Nucleus accumbens (tissue), 56 donors: ENCODE data around the gene SERINC2.

Experiments
- DNase-seq, 56 donors: peaks; one replicate each; lab custom pipeline; 2025; lab: John Stamatoyannopoulos, UW

The SERINC2 gene

DNA sequence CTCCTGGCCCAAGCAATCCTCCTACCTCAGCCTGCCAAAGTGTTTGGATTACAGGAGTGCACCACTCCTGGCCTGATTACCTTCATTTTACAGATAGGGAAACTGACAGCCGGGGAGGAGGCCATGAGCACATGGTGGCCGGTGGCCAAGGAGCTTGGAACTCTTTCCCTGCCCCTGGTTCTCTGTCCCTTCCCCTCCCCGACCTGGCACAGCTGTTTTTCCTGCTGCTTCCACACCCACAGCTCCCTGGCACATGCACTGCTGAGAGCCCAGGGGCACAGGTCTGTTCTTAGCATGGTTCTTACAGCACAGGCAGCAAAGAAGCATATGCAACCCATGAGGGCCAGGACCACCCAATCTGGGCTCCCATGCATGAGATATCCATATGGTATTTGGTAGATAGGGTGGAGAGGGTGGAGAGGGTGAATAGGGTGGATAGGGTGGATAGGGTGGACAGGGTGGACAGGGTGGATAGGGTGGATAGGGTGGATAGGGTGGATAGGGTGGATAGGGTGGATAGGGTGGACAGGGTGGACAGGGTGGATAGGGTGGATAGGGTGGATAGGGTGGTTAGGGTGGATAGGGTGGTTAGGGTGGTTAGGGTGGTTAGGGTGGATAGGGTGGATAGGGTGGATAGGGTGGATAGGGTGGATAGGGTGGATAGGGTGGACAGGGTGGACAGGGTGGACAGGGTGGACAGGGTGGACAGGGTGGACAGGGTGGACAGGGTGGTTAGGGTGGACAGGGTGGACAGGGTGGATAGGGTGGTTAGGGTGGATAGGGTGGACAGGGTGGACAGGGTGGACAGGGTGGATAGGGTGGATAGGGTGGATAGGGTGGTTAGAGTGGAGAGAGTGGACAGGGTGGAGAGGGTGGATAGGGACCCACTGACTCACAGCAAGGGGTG, 18.6 kb downstream of the SERINC2 start:
- peak in 6 of 56 donors; percentile 9 to 28 (median 18) for DNase-seq

DNA sequence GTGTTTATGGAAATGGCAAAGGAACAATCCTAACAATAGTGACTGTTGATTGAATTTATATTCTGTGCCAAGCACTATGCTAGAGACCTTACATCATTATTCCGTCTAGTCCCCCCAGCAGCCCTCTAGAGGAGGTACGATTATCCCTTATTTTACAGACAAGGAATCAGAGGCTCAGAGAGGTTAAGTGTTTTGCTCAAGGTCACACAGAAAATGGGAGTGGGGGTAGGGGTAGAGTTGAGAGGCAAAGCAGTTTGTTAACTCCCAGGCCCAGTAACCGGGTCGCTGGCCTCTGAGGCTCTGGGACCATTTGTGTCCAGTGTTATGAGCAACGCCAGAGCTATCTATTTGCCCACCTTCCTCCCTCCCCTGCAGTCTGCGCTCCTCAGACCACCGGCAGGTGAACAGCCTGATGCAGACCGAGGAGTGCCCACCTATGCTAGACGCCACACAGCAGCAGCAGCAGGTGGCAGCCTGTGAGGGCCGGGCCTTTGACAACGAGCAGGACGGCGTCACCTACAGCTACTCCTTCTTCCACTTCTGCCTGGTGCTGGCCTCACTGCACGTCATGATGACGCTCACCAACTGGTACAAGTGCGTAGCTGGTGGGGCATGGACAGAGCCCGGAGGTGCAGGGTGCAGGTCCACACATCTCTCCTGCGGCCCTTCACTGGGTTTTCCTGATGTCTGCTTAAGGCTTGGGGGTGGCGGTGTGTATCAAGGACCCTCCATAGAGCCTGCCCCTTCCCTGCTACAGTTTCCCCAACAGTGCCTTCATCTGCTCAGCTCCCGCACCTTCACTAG, 19.8 kb downstream of the SERINC2 start:
- no peak for DNase-seq

DNA sequence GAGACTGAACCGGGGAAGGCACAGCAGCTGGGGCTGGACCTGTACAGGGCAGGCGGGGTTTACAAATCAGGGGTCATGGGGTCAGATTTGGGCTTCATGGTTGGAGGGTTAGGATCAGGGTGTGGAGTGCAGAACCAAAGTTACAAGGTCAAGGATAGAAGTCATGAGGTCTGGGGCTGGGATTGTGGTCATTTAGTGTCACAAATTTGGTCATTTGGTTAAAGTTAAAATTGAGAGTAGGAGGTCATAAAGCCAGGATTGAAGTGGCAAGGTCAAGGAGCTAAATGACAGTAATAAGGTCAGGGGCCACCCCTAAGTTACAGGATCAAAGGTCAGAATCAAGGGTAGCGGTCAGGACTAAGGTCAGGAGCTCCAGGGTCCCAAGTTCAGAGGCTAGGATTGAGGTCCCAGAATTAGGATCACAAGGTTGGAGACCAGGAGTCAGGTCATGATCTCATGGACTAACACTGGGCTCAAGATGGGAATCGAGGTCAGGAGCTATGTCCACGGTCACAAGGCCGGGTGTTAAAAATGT, 20.4 kb downstream of the SERINC2 start:
- no peak for DNase-seq

DNA sequence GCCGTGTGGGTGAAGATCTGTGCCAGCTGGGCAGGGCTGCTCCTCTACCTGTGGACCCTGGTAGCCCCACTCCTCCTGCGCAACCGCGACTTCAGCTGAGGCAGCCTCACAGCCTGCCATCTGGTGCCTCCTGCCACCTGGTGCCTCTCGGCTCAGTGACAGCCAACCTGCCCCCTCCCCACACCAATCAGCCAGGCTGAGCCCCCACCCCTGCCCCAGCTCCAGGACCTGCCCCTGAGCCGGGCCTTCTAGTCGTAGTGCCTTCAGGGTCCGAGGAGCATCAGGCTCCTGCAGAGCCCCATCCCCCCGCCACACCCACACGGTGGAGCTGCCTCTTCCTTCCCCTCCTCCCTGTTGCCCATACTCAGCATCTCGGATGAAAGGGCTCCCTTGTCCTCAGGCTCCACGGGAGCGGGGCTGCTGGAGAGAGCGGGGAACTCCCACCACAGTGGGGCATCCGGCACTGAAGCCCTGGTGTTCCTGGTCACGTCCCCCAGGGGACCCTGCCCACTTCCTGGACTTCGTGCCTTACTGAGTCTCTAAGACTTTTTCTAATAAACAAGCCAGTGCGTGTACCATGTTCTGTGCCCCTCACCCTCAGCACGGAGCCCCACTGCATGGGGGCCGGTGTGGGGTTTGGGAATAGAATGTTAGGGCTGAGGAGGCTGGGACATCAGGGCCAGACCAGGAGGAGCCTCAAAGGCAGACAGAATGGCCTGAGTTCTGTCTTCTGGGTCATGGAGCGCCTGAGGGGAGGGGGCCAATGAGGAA, 21.3 kb downstream of the SERINC2 start:
- peak in 2 of 56 donors; percentile 7 to 13 for DNase-seq

DNA sequence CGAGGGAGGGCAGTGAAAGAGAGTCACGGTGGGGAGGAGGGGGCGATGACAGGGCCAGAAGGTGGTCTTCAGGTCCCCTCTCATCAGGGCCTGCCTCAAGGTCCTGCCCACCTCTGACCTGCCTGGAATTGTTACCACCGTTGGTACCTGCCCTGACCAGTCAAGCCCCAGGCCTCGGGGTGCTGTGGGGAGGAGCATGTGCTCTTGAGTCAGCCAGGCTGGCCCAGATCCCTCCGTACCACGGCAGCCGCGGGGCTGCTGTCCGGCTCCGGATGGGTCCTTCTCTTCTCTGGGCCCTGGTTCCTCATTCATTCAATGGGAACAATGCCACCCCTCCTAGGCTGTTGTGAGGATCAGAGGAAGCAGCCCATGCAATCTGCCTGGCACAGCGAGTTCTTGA, 22.0 kb downstream of the SERINC2 start:
- DNase-seq = no peak

DNA sequence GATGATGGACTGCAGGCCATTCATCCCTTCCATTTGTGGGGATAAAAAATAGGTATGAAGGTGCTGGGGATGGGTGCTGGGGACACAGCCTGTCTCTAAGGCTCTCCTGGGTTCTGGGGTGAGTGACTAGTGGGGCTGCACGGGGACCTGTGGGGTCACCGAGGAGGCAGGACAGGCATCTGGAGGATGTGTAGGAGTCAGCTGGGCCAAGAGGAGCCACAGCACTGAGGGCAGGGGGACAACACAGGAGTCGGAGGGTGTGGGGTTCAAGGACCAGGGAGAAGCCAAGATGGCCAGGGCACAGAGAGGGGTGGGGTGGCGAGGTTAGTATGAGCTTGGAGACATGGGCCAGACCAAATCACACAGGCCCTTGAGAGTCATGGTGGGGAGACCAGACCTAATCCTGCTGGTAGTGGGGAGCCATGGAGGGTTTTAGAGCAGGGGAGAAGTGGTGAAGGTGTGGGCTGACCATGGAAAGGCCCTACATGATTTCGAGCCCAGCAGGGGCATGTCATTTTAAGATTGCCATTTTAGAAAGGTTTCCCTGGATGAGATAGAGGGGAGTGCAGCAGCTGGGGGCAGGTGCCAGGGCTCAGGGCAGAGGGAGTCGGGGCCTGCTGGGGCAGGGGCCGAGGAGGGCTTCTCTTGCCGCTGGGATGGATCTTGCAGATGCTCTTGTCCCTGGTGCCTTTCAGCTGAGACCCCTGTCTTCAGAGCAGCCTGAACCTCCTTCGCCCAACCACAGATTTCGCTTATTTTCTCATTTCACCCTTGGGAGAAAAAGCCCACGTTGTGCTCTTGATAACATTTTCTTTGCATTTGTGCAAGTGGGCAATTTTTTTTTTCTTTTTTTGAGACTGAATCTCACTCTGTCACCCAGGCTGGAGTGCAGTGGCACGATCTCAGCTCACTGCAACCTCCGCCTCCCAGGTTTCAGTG, 22.7 kb downstream of the SERINC2 start:
- DNase-seq = no peak

DNA sequence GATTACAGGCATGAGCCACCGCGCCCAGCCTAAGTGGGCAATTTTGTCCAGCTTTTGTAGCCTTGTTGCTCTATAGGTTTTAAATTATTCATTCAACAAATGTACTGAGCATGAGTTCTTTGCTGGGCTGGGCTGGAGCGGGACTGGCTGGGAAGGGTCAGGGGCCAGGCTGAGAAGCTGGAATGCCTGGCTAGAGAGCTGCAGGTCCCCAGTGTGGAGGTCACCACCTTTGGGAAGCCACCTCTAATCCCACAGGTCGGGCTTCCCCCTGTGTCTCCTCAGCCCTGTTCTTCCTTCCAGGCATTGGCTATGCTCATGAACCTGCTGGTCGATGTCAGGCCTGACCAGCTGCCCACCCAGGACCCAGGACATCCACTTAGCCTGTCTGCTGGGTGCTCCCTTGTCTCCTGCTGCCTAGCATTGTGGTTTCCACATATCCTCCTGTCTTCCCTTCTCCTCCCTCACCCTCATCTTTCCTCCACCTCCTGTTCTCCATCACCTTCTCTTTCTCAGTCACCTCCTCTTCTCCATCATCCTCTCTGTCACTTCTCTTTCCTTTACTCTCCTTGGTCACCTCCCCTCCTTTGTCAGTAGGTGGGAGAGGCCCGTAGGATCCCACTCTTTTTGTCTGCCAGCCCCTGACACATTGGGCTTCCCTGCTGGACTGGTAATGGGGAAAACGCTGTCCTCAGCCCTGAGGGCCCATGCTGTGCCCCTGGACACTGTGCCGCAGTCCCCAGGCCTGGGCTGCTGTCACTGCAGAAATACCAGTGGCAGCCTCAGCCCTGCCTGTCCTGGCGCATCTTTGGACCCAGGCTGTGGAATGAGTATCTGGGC, 23.8 kb downstream of the SERINC2 start:
- DNase-seq = no peak

DNA sequence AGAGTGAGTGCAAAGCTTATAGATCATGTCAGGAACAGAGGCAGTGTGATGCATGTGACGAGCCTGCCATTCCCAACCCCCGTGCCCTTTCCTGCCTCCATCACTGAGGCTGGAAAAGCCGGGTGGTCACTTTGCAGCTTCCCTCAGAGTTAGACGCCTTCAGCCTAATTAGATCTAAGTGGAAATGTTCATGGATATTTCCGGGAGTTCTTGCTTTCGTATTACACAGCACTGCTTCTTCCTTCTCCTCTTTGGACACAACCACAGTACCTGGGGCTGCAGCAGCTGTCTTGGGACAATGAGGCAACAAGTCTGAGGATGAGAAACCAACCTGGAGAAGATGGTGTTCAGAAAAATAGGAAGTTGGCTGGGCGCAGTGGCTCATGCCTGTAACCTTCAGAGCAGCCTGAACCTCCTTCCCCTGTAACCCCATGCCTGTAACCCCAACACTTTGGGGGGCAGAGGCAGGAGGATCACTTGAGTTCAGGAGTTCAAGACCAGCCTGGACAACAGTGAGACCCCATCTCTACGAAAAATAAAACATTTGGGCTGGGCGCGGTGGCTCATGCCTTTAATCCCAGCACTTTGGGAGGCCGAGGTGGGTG, 24.5 kb downstream of the SERINC2 start:
- no peak for DNase-seq

DNA sequence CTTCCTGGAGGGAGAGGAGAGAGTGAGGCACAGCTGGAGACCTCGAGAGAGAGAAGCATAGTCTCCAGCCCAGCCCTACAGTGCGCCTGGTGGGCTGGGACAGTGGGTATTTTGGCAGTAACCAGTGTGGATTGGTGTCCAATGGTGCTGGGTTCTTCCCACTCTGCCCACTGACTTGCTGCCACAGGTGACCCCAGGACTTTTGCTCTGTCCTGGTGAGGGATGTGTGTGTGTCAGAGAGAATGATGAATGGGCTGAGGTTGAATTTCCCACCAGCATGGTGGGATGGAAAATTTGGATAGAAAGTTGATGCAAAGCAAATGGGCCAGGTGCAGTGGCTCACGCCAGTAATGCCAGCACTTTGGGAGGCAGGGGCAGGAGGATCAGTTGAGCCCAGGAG, 26.3 kb downstream of the SERINC2 start:
- no peak for DNase-seq

DNA sequence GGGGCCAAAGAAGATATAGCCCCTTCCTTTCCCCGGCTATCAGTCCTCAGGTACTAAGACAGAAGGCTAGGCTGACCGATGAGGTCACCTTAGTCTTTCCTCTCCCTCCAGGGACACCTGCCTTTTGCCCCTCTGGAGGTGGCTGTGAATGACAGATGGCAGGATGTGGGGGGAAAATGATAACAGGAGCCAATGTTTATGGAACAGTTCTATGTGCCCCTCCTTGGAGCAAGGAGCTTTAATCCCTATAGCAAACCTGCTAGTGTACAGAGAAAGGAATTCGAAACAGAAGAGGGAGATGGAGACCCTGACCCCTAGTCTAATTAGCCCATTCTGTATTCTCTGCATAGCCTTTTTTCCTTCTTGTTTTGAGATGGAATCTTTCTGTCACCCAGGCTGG, 28.1 kb downstream of the SERINC2 start:
- no peak for DNase-seq

DNA sequence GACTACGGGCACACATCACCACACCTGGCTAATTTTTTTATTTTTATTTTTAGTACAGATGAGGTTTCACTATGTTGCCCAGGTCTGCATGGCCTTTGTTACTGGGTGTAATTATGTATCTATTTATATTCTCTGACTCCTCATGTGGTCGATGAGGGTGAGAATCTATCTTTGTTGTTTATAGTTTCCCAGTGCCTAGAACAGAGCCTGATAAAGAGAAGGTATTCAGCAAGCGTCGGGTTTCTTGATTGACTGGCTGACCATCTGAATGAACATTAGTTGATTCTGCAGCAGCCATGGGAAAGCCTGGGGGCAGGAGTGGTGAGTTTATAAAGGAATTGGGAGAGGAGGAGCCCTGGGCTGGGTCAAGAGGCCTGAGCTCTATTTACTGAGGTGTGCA, 28.5 kb downstream of the SERINC2 start:
- no peak for DNase-seq

DNA sequence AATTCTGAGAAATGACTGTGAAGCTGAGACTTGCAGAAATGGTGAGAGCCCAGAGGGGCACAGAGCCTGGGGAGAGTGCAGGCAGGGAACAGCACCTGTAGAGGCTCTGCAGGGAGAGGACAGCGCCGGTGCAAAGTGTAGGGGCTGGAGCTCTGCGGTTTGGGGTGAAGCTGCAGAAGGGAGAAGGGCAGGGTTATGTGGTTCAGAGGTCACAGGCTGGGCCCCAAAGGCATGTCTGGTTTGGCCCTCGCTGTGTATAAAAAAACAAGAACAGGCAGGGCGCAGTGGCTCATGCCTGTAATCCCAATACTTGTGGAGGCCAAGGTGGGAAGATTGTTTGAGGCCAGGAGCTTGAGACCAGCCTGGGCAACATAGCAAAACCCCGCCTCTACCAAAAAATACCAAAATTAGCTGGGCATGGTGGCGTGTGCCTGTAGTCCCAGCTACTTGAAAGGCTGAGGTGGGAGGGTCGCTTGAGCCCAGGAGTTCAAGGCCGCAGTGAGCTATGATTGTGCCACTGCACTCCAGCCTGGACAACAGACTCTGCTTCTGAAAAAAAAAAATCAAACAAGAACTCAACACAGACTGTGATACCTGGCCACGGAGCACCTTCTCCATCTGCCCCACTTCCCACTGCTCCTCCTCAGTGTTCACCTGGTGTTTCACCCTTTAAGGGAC, 29.1 kb downstream of the SERINC2 start:
- no peak for DNase-seq

DNA sequence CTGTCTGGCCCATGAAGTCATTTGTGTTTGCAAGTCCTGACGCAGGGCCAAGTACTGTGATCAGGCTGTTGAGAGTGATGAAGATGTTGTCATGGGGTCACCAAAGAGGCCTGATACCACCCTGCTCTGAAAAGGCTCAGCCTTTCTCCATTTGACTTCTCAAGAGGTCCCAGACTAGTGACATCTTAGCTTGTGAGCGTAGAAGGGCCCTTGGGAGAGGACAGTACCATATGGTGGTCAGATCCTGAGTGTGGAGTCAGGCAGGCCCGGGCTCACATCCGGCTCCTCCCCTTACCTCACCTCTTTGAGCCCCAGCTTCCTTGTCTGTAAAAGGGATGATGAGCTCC, 29.6 kb downstream of the SERINC2 start:
- DNase-seq = no peak

DNA sequence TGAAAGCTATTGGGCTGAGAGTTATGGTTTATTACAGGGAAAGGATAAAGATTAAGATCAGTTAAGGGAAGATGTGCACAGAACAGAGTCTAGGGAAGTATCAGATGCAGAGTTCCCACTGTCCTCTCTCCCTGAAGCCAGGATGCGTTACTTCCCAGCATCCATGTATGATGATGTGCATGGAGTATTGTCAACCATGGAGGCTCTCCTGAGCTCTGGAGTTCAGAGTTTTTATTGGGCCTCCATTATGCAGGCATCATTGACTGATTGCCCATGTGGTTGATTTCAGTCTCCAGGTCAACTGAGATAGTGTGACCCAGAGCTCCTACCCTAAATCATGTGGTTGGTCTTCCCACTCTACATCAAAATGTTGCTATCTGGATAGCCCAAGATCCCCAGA, 30.7 kb downstream of the SERINC2 start:
- DNase-seq = no peak

DNA sequence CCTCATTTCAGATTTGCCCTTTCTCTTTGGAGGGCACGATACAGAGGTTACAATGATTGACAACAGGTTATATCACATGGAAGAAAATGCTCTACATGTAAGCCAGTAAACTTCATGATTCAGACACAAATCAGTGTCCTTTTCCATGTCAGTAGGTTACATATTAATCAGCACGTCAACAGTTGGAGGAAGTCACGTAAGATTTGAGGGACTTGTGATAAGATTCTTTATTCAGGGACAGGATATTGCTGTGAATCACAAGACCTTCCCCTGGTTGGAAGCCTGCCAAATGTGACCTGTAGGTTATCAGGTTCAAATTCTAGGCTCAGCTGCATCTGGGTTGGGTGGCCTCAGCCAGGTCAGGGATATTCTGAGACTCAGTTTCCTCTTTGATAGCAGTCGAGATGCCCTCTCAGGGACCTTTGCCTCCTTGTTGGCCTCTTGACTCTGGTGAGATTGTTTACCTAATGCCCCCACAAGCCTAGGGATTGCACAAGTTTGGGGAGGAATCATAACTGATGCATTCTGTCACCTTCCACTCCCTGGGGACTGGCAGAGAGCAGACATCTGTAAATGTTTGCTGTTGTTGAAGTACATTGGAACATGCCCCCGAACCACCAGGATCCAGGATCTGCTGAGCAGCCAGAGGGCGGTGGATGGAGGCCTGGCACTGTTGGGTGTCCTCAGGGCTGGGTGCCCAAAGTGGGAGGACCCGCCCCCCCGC, 31.9 kb downstream of the SERINC2 start:
- no peak for DNase-seq

DNA sequence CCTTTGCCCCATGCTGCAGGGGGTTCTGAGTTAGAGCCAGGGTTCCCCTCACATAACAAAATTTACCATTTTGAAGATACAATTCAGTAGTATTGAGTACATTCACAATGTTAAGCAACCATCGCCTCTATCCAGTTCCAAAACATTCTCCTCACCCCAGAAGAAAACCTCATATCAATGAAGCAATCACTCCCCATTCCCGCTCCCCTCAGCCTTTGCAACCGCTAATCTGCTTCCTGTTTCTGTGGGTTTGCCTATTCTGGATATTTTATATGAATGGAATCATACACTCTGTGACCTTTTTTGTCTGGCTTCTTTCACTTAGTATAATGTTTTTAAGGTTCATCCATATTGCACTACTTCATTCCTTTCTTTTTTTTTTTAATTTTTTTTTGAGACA, 32.9 kb downstream of the SERINC2 start:
- DNase-seq = no peak

DNA sequence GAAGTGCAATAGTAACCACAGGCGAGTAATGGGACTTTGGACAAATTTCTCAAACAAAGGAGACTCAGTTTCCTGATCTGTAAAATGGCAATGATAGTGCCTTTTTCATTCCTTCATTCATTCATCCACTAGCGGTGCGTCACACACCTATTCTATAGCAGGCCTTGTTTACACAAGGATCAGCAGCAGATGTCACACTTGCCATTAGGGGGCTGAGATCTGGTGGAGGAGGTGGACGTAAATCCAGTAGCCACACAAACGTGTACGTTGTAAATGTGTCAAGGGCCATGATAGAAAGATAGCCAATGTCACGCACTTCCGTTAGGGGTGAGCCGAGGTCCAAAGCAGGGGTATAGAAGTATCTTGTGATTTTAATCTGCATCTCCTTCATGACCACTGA, 34.2 kb downstream of the SERINC2 start:
- DNase-seq = no peak
